ENCODE measurements around the gene CCDC40. TPM values are rescaled to one million over a fixed set of nuclear protein-coding genes. Genes with fewer than 3 reads are reported as not detected.
A peak's percentile ranks its signal among the peaks of the same experiment; 100 is the strongest.

Gene CCDC40
- total and polyA plus RNA-seq, 2 donors from 2014 or later = 5.1 to 22.6 TPM

GRCh38 chr17:80115159-80115558 lies 78.7 kb downstream of the CCDC40 start:
- Histone ChIP-seq H3K36me3 (ENCODE audit: control insufficient read depth in 2 of 3, insufficient read depth in 3 of 3, low read length in 3 of 3) (no peaks in the 10 kb centered on the region), H3K27me3 (ENCODE audit: control insufficient read depth, insufficient read depth, low read length) (no peaks in the 10 kb centered on the region), H3K4me3 (ENCODE audit: low read length in 3 of 3) (no peak overlapping the region), H3K4me1 (ENCODE audit: control insufficient read depth in 2 of 3, insufficient read depth in 2 of 3, low read depth in 1 of 3, low read length in 3 of 3) (no peaks in the 10 kb centered on the region), H3K9me3 (ENCODE audit: control insufficient read depth in 2 of 3, insufficient read depth in 1 of 3, low read length in 3 of 3) (no peaks in the 10 kb centered on the region), H3K27ac (ENCODE audit: low read depth in 2 of 2, low read length in 2 of 2) (no peak overlapping the region), H3K9ac (ENCODE audit: low read length in 3 of 3) (no peak overlapping the region)
- DNase-seq (no peak), FAIRE-seq (no peak)
- no peak for TF ChIP-seq CTCF (IDR thresholded peaks at IDR 0.05; ENCODE audit: borderline replicate concordance, extremely low read depth, insufficient read depth)
- intact Hi-C loops (cut with DNase I) = no loop called here

GRCh38 chr17:80116276-80116920 lies 80.0 kb downstream of the CCDC40 start:
- no peaks in the 10 kb centered on the region for H3K9me3 ChIP-seq (ENCODE audit: control insufficient read depth in 2 of 3, insufficient read depth in 1 of 3, low read length in 3 of 3)
- no peak for FAIRE-seq
- no peaks in the 10 kb centered on the region for H3K4me1 ChIP-seq (ENCODE audit: control insufficient read depth in 2 of 3, insufficient read depth in 2 of 3, low read depth in 1 of 3, low read length in 3 of 3)
- peak in 1 of 5 donors; percentile 34 for DNase-seq
- no peak overlapping the region for H3K4me3 ChIP-seq (ENCODE audit: low read length in 3 of 3)
- H3K9ac ChIP-seq (ENCODE audit: low read length in 3 of 3) = no peak overlapping the region
- H3K27ac ChIP-seq (ENCODE audit: low read depth in 2 of 2, low read length in 2 of 2) = no peak overlapping the region
- no peak for TF ChIP-seq CTCF (IDR thresholded peaks at IDR 0.05; ENCODE audit: borderline replicate concordance, extremely low read depth, insufficient read depth)
- intact Hi-C loops (cut with DNase I) = no loop called here
- H3K27me3 ChIP-seq (ENCODE audit: control insufficient read depth, insufficient read depth, low read length) = no peaks in the 10 kb centered on the region
- H3K36me3 ChIP-seq (ENCODE audit: control insufficient read depth in 2 of 3, insufficient read depth in 3 of 3, low read length in 3 of 3) = no peaks in the 10 kb centered on the region

GRCh38 chr17:80116921-80117380 lies 80.5 kb downstream of the CCDC40 start:
- Histone ChIP-seq H3K9me3 (ENCODE audit: control insufficient read depth in 2 of 3, insufficient read depth in 1 of 3, low read length in 3 of 3) (no peaks in the 10 kb centered on the region), H3K36me3 (ENCODE audit: control insufficient read depth in 2 of 3, insufficient read depth in 3 of 3, low read length in 3 of 3) (no peaks in the 10 kb centered on the region), H3K4me3 (ENCODE audit: low read length in 3 of 3) (no peak overlapping the region), H3K4me1 (ENCODE audit: control insufficient read depth in 2 of 3, insufficient read depth in 2 of 3, low read depth in 1 of 3, low read length in 3 of 3) (no peaks in the 10 kb centered on the region), H3K9ac (ENCODE audit: low read length in 3 of 3) (no peak overlapping the region), H3K27ac (ENCODE audit: low read depth in 2 of 2, low read length in 2 of 2) (no peak overlapping the region), H3K27me3 (ENCODE audit: control insufficient read depth, insufficient read depth, low read length) (no peaks in the 10 kb centered on the region)
- no peak for TF ChIP-seq CTCF (IDR thresholded peaks at IDR 0.05; ENCODE audit: borderline replicate concordance, extremely low read depth, insufficient read depth)
- DNase-seq = peak in 1 of 5 donors; percentile 60
- intact Hi-C loops (cut with DNase I) = no loop called here
- FAIRE-seq = no peak

All from kidney (tissue), 14 donors.